MM.1S (cell line): ENCODE results near the gene DUSP7.

Experiments
- DNase-seq: peaks from one replicate; pipeline ENCODE4 v3.0.0-alpha.2; 2015
- H2AFZ ChIP-seq: fragments of 300-600 bp; sonication (generic); 2 replicates; pipeline ENCODE4 v1.6.0; 2016; ENCODE audit warnings: antibody characterized with exemption, low read length
- H3F3A ChIP-seq: fragments of 300-600 bp; sonication (generic); 2 replicates; pipeline ENCODE4 v1.6.1; 2016; ENCODE audit warnings: mild to moderate bottlenecking, antibody characterized with exemption, low read length, moderate library complexity, mixed read lengths; ENCODE audit not compliant: insufficient read depth
- H3K27ac ChIP-seq: fragments of 300-600 bp; sonication (generic); 2 replicates; pipeline ENCODE4 v1.5.1; 2016; ENCODE audit warnings: mild to moderate bottlenecking, low read length
- H3K27me3 ChIP-seq: fragments of 300-600 bp; sonication (generic); replicated peaks from 2 replicates; pipeline ENCODE4 v1.6.0; 2016; ENCODE audit warnings: low read length; ENCODE audit not compliant: insufficient read depth
- H3K36me3 ChIP-seq: fragments of 300-600 bp; sonication (generic); replicated peaks from 2 replicates; pipeline ENCODE4 v1.6.1; 2016; ENCODE audit warnings: mild to moderate bottlenecking, low read length, mixed read lengths; ENCODE audit not compliant: insufficient read depth
- H3K4me1 ChIP-seq: fragments of 300-600 bp; sonication (generic); 2 replicates; pipeline ENCODE4 v1.6.1; 2016; ENCODE audit warnings: low read length, mixed read lengths
- H3K4me2 ChIP-seq: fragments of 300-600 bp; sonication (generic); 2 replicates; pipeline ENCODE4 v1.6.0; 2016; ENCODE audit warnings: low read depth, low read length
- H3K4me3 ChIP-seq: fragments of 300-600 bp; sonication (generic); 2 replicates; pipeline ENCODE4 v1.5.1; 2016; ENCODE audit warnings: low read length, mixed read lengths
- H3K79me2 ChIP-seq: fragments of 300-600 bp; sonication (generic); 2 replicates; pipeline ENCODE4 v1.6.1; 2016; ENCODE audit warnings: mixed run types, low read length, mixed read lengths
- H3K9ac ChIP-seq: fragments of 300-600 bp; sonication (generic); 2 replicates; pipeline ENCODE4 v1.6.1; 2016; ENCODE audit warnings: low read length, mixed read lengths
- H3K9me2 ChIP-seq: fragments of 300-600 bp; sonication (generic); replicated peaks from 2 replicates; pipeline ENCODE4 v1.6.1; 2016; ENCODE audit warnings: mild to moderate bottlenecking, low read length, mixed read lengths; ENCODE audit not compliant: insufficient read depth
- H3K9me3 ChIP-seq: fragments of 300-600 bp; sonication (generic); replicated peaks from 2 replicates; pipeline ENCODE4 v1.6.1; 2016; ENCODE audit warnings: mild to moderate bottlenecking, low read length, mixed read lengths; ENCODE audit not compliant: insufficient read depth
- H4K20me1 ChIP-seq: fragments of 300-600 bp; sonication (generic); 2 replicates; pipeline ENCODE4 v1.6.1; 2016; ENCODE audit warnings: mild to moderate bottlenecking, low read length, moderate library complexity, mixed read lengths; ENCODE audit not compliant: insufficient read depth
- EZH2 ChIP-seq: fragments of 300-600 bp; sonication (generic); optimal IDR thresholded peaks from 2 replicates; pipeline ENCODE3; 2017; ENCODE audit warnings: low read depth, mild to moderate bottlenecking, antibody characterized with exemption, low read length, mixed read lengths
- EZH2phosphoT487 ChIP-seq: fragments of 300-600 bp; sonication (generic); IDR thresholded peaks from 2 replicates; pipeline ENCODE4 v1.6.1; 2018; ENCODE audit warnings: antibody characterized with exemption, low read length
- TF ChIP-seq, protein P1 (sequence below): fragments of 300-600 bp; sonication (generic); IDR thresholded peaks from 2 replicates; pipeline ENCODE4 v1.5.1; 2016; ENCODE audit warnings: antibody characterized with exemption, low read length, mixed read lengths

The DUSP7 gene

DNA sequence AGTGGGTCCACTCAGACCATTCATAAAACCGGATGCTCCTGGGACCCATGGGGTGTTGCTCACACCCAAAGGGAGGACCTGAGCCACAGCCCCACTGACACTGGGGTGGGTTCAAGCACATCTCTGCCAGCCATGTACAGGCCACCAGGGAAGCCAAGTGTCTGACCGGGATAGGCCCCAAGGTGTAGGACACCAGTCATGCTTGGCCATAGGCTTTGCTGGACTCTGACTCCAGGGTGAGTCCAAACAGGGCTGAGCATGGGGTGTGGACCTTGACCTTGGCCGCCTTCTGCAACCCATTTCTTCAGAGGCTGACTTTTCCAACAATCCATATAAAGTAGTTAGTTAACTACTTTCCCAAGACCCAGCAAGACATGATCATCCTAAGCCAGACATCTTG, 31.4 kb upstream of the DUSP7 start:
- H3K36me3 ChIP-seq: no peaks in the 10 kb centered on the region
- no peak overlapping the region for H3K4me2 ChIP-seq

DNA sequence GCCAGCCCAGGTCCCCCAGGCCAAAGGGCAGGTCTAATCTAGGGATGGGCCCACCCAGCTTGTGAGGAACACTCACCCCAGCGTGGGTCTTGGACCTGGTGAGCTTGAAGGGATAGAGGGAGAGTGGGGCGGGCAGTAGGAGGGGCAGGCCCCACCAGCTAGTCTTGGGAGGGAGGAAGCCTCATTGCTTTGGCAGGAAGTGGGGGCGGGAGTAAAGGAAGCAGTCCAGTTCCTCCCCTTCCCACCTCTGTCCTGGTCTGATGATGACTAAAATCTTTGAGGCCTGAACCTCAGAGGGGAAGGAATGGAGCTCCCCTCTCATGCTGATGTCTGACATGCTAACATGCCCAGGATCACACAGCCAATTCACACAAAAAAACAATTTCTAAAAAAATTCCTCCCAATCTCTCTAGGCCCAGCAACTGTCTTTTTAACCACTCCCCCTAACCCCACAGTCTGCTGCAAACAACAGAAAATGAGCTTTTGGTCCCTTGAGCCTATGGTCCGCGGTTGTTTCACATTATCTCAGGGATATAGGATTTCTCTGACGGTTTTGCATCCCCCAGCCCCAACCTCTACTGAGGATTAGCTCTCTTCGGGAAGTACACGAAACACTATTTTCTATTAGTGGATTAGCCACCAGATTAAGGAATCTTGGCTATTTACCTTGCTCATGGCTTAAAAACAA, 30.7 kb upstream of the DUSP7 start:
- Histone ChIP-seq H3K9me3 (no peaks in the 10 kb centered on the region), H3K79me2 (no peaks in the 10 kb centered on the region), H3F3A (no peaks in the 10 kb centered on the region), H3K4me1 (no peaks in the 10 kb centered on the region), H3K4me3 (no peak overlapping the region), H3K36me3 (no peaks in the 10 kb centered on the region), H3K9me2 (no peaks in the 10 kb centered on the region), H3K4me2 (no peak overlapping the region), H3K27ac (no peak overlapping the region), H4K20me1 (no peaks in the 10 kb centered on the region), H3K9ac (no peak overlapping the region), H3K27me3 (no peaks in the 10 kb centered on the region), H2AFZ (no peak overlapping the region)
- TF ChIP-seq EZH2phosphoT487 (no peak), EZH2 (no peak)
- TF ChIP-seq, protein P1, sequence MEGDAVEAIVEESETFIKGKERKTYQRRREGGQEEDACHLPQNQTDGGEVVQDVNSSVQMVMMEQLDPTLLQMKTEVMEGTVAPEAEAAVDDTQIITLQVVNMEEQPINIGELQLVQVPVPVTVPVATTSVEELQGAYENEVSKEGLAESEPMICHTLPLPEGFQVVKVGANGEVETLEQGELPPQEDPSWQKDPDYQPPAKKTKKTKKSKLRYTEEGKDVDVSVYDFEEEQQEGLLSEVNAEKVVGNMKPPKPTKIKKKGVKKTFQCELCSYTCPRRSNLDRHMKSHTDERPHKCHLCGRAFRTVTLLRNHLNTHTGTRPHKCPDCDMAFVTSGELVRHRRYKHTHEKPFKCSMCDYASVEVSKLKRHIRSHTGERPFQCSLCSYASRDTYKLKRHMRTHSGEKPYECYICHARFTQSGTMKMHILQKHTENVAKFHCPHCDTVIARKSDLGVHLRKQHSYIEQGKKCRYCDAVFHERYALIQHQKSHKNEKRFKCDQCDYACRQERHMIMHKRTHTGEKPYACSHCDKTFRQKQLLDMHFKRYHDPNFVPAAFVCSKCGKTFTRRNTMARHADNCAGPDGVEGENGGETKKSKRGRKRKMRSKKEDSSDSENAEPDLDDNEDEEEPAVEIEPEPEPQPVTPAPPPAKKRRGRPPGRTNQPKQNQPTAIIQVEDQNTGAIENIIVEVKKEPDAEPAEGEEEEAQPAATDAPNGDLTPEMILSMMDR: no peak
- DNase-seq: no peak

More for the DNA sequence above, 31.4 kb upstream of the DUSP7 start:
- TF ChIP-seq, protein P1: no peak
- TF ChIP-seq EZH2phosphoT487: no peak
- no peak for TF ChIP-seq EZH2
- DNase-seq: no peak
- no peaks in the 10 kb centered on the region for H3K4me1 ChIP-seq
- no peaks in the 10 kb centered on the region for H3K9me2 ChIP-seq
- no peaks in the 10 kb centered on the region for H3K27me3 ChIP-seq
- no peak overlapping the region for H3K4me3 ChIP-seq
- no peaks in the 10 kb centered on the region for H3K79me2 ChIP-seq
- no peaks in the 10 kb centered on the region for H3K9me3 ChIP-seq
- H3K9ac ChIP-seq: no peak overlapping the region
- H3F3A ChIP-seq: no peaks in the 10 kb centered on the region
- H2AFZ ChIP-seq: no peak overlapping the region
- H4K20me1 ChIP-seq: no peaks in the 10 kb centered on the region
- H3K27ac ChIP-seq: no peak overlapping the region

DNA sequence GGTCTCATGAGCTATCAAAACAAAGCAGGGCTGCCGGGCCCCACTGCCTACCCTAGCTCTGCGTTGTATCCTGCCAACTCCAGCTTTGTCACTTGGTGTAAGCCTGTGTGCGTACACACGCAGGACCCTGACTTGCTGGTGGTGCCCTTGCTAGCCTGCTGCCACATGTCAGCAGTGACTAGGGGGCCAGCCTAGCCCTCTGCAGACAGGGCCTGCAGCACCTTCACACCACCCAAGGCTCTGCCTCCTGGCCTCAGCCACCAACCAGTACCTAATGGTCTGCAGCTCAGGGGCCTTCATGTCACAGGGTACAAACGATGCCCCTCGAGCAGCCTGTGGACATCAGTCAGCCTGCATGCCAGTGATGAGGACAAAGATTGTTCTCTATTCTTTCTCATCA, 30.1 kb upstream of the DUSP7 start:
- Histone ChIP-seq H3K36me3 (no peaks in the 10 kb centered on the region), H3K9me2 (no peaks in the 10 kb centered on the region), H3K4me3 (no peak overlapping the region), H4K20me1 (no peaks in the 10 kb centered on the region), H3F3A (no peaks in the 10 kb centered on the region), H3K27me3 (no peaks in the 10 kb centered on the region), H3K4me1 (no peaks in the 10 kb centered on the region), H3K9me3 (no peaks in the 10 kb centered on the region), H2AFZ (no peak overlapping the region), H3K9ac (no peak overlapping the region), H3K4me2 (no peak overlapping the region), H3K79me2 (no peaks in the 10 kb centered on the region), H3K27ac (no peak overlapping the region)
- no peak for DNase-seq
- TF ChIP-seq EZH2phosphoT487: no peak

DNA sequence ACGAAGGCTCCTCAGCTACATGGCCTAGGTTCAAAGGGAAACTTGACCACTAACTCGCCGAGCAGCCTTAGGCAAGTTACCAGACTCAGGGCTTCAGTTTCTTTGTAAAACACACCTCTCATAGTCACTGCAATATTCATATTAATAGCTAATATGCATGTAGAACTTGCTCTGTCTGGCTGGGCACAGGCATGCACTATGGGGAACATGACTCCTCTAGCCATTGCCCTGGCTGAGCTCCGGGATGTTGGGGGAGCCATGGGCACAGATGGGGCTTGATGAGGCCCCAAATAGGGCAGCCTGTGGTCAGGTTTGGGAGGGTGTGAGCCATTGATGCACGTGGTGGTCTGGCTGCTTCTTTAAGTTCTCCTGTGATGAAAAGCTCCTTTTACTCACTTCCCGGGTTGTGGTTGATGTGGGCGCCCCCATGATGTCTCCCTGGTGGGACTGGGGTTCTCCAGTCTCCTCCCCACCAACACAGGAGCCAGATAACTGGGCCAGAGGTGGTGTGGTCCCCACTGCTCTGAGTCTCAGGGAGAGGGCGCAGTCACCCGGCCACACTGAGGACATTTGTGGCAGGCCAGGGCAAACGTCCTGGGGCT, 29.4 kb upstream of the DUSP7 start:
- Histone ChIP-seq H3K79me2 (no peaks in the 10 kb centered on the region), H3K4me2 (no peak overlapping the region), H3K4me1 (no peaks in the 10 kb centered on the region), H3K9me2 (no peaks in the 10 kb centered on the region), H2AFZ (no peak overlapping the region), H3K9me3 (no peaks in the 10 kb centered on the region), H3K27ac (no peak overlapping the region), H4K20me1 (no peaks in the 10 kb centered on the region), H3K36me3 (no peaks in the 10 kb centered on the region), H3K27me3 (no peaks in the 10 kb centered on the region), H3F3A (no peaks in the 10 kb centered on the region), H3K9ac (no peak overlapping the region), H3K4me3 (no peak overlapping the region)
- DNase-seq: no peak
- TF ChIP-seq EZH2 (no peak), EZH2phosphoT487 (no peak)
- TF ChIP-seq, protein P1: no peak
